Nephron progenitor cell (in vitro differentiated cells): Measurements from ENCODE around the gene USP7.
A peak's percentile ranks its signal among the peaks of the same experiment; 100 is the strongest.

Experiments
- DNase-seq: peaks from one replicate; pipeline ENCODE4 v3.0.0; 2021
- H3K27ac Mint-ChIP-seq: 2 replicates; pipeline ENCODE4 v1.8.0; 2021; ENCODE audit warnings: mild to moderate bottlenecking, moderate library complexity, mixed read lengths
- H3K27me3 Mint-ChIP-seq: 2 replicates; pipeline ENCODE4 v1.8.0; 2021; ENCODE audit warnings: mild to moderate bottlenecking, low read depth, mixed read lengths; ENCODE audit not compliant: poor library complexity
- H3K36me3 Mint-ChIP-seq: 2 replicates; pipeline ENCODE4 v1.8.0; 2021; ENCODE audit warnings: low read depth, mixed read lengths
- H3K4me1 Mint-ChIP-seq: 2 replicates; pipeline ENCODE4 v1.8.0; 2021; ENCODE audit warnings: mixed read lengths
- H3K4me3 Mint-ChIP-seq: 2 replicates; pipeline ENCODE4 v1.8.0; 2021; ENCODE audit warnings: mild to moderate bottlenecking, moderate library complexity, mixed read lengths
- H3K9me3 Mint-ChIP-seq: 2 replicates; pipeline ENCODE4 v1.8.0; 2021; ENCODE audit warnings: mild to moderate bottlenecking, moderate library complexity, mixed read lengths
- TF ChIP-seq, protein P1 (sequence below): fragments of 200-600 bp; sonication (generic); IDR thresholded peaks from 2 replicates; pipeline ENCODE4 v1.5.0; 2021; ENCODE audit warnings: antibody characterized with exemption

USP7 gene

DNA sequence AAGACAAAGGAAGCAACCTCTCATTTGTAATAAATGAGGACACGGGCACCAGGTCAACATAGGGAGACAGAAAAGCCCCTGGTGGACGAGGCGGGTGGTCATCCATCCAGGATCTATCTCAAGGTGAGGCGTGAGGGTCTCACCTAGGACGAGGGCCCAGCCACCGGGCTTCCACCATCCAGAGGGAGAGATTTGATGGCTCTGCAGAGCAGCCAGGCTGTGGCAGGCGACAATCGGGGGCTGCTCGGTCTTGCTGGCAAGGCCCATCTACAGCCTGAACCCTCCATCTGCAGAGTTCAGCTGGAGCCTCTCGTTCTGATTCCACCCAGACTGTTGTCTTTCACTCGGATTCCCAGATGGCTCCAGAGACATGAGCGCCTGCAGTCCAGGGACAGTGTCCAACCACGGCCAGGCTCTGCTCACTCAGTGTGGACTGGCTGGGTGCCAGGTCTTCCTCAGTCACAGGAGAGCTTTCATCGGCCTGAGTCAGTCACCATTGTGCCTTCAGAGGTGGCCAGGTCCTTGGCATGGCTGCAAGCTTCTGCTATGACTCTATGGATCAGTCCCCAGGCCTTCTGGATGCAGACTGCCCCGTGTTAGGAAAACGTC is 75.7 kb downstream of the USP7 start:
- Mint-ChIP-seq H3K4me1 (peaks cover 65% of the 10 kb centered on the region), H3K27ac (peak overlapping the region; percentile 61), H3K4me3 (no peak overlapping the region), H3K9me3 (no peaks in the 10 kb centered on the region), H3K36me3 (peaks cover 41% of the 10 kb centered on the region), H3K27me3 (peaks cover under 1% of the 10 kb centered on the region)
- TF ChIP-seq, protein P1, sequence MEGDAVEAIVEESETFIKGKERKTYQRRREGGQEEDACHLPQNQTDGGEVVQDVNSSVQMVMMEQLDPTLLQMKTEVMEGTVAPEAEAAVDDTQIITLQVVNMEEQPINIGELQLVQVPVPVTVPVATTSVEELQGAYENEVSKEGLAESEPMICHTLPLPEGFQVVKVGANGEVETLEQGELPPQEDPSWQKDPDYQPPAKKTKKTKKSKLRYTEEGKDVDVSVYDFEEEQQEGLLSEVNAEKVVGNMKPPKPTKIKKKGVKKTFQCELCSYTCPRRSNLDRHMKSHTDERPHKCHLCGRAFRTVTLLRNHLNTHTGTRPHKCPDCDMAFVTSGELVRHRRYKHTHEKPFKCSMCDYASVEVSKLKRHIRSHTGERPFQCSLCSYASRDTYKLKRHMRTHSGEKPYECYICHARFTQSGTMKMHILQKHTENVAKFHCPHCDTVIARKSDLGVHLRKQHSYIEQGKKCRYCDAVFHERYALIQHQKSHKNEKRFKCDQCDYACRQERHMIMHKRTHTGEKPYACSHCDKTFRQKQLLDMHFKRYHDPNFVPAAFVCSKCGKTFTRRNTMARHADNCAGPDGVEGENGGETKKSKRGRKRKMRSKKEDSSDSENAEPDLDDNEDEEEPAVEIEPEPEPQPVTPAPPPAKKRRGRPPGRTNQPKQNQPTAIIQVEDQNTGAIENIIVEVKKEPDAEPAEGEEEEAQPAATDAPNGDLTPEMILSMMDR: no peak
- DNase-seq: no peak

DNA sequence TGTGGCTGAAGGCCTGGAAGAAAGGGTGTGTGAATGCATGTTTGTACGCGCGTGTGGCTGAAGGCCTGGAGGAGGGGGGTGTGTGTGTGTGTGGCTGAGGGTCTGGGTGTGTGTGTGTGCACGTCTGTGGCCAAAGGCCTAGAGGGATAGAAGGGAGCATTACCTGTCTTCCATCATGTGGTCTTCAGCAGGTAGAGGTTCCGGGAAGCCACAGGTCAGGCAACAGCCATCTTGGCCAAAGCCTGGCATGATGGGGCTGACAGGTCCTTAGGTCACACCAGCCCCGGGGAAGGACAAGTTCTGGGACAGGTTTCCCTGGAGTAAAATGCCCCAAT is 76.3 kb downstream of the USP7 start:
- TF ChIP-seq, protein P1: no peak
- Mint-ChIP-seq H3K27ac (peak overlapping the region; percentile 84), H3K9me3 (no peaks in the 10 kb centered on the region), H3K27me3 (no peaks in the 10 kb centered on the region), H3K4me1 (peaks cover 59% of the 10 kb centered on the region), H3K36me3 (peaks cover 34% of the 10 kb centered on the region), H3K4me3 (no peak overlapping the region)
- no peak for DNase-seq

GRCh38 chr16:8886593-8887430 is 76.9 kb downstream of the USP7 start:
- Mint-ChIP-seq H3K27me3 (no peaks in the 10 kb centered on the region), H3K36me3 (peaks cover 28% of the 10 kb centered on the region), H3K27ac (peak overlapping the region; percentile 84), H3K4me3 (no peak overlapping the region), H3K9me3 (no peaks in the 10 kb centered on the region), H3K4me1 (peaks cover 53% of the 10 kb centered on the region)
- DNase-seq: no peak
- TF ChIP-seq, protein P1: no peak

GRCh38 chr16:8885674-8886592 is 77.8 kb downstream of the USP7 start:
- DNase-seq: no peak
- peaks cover 46% of the 10 kb centered on the region for H3K4me1 Mint-ChIP-seq
- H3K27me3 Mint-ChIP-seq: no peaks in the 10 kb centered on the region
- peaks cover 20% of the 10 kb centered on the region for H3K36me3 Mint-ChIP-seq
- no peak overlapping the region for H3K4me3 Mint-ChIP-seq
- H3K9me3 Mint-ChIP-seq: no peaks in the 10 kb centered on the region
- TF ChIP-seq, protein P1: no peak
- H3K27ac Mint-ChIP-seq: peak overlapping the region; percentile 81

GRCh38 chr16:8882725-8883377 is 80.9 kb downstream of the USP7 start:
- Mint-ChIP-seq H3K4me1 (peaks cover 35% of the 10 kb centered on the region), H3K4me3 (no peak overlapping the region), H3K27ac (peak overlapping the region; percentile 75), H3K36me3 (peaks cover 9% of the 10 kb centered on the region), H3K27me3 (no peaks in the 10 kb centered on the region), H3K9me3 (no peaks in the 10 kb centered on the region)
- no peak for DNase-seq
- TF ChIP-seq, protein P1: no peak
